ENCODE data around the gene FMNL1.

DNA sequence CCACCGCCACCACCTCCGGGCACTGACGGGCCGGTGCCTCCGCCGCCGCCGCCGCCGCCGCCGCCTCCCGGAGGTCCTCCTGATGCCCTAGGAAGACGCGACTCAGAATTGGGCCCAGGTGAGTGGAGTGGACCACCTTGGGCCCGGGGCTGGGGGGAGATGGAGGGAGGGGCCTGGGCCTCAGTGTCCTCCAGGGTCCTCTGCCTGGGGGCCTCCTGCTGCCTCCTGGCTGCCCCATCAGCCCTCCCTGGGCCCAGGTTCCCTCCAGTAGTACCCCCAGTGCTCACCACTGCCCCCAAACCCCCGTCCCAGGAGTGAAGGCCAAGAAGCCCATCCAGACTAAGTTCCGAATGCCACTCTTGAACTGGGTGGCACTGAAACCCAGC, 20.3 kb downstream of the FMNL1 start:
- TF ChIP-seq POLR2A (IDR thresholded peaks at IDR 0.05): no peak
- TF ChIP-seq, protein P1, sequence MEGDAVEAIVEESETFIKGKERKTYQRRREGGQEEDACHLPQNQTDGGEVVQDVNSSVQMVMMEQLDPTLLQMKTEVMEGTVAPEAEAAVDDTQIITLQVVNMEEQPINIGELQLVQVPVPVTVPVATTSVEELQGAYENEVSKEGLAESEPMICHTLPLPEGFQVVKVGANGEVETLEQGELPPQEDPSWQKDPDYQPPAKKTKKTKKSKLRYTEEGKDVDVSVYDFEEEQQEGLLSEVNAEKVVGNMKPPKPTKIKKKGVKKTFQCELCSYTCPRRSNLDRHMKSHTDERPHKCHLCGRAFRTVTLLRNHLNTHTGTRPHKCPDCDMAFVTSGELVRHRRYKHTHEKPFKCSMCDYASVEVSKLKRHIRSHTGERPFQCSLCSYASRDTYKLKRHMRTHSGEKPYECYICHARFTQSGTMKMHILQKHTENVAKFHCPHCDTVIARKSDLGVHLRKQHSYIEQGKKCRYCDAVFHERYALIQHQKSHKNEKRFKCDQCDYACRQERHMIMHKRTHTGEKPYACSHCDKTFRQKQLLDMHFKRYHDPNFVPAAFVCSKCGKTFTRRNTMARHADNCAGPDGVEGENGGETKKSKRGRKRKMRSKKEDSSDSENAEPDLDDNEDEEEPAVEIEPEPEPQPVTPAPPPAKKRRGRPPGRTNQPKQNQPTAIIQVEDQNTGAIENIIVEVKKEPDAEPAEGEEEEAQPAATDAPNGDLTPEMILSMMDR (IDR thresholded peaks at IDR 0.05): no peak

Data from body of pancreas (tissue), 4 donors.